ENCODE measurements around the gene COMP. TPM values are rescaled to one million over a fixed set of nuclear protein-coding genes. Genes with fewer than 3 reads are reported as not detected.

Gene COMP
- total RNA-seq, 1 donor from 2014 or later = 1.7 TPM

DNA sequence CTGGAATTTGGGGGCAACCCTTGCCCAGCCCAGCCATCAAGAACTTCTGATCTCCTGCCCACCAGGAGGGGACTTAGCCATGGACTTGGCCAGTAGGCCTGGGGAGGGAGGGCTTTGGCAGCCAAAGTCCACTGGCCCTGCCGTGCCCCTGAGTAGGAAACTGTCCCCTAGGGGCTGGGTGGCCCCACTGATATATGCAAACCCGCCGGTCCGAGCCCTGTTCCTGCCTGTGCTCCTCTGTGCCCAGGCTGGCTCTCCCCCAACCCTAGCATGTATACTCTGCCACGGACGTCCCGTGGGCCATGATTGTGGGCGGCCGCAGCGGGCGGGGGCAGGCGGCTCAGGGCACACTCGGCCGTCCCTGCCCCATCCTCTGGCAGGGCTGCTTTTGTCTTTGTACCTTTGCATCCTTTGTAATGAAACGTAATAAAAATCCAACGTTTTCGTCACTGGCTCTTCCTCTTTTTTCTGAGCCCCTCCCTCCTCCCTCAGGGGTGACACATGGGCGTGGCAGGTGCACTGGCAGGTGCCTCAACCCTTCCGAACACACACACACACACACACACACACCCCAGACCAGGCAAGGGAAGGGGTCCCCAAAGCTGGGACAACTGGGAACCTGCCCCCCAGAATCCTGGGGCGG, 9.1 kb downstream of the COMP start:
- H3K4me3 Mint-ChIP-seq (ENCODE audit: unreplicated experiment) = no peak overlapping the region
- FAIRE-seq = no peak
- peaks cover 20% of the 10 kb centered on the region for H3K27me3 ChIP-seq (ENCODE audit: insufficient read depth, low read length)

DNA sequence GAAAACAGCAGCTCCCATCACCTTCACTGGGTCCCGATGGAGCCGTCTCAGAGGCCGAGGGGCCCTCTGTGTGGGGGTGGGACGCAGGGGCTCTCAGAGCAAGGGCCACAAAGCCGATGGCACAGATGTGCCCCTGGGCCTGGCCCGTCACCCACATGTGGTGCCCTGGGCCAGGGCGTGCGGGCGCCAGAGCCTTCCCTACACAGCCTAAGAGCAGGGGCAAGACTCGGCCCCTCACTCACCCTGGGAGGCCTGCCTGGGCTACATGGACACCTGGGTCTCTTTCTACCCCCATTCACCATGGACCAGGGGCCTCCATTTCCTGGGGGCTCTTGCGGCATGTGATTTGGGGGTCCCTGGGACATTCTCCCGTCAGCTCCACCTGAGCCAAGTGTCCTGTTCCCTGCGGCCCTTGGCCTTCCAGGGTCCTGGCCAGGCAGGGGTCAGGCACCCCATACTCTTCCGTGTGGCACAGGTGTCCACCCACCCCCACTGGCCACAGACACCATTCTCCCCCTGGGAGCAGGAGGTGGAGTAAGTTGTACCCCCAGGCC, 10.0 kb downstream of the COMP start:
- peaks cover 13% of the 10 kb centered on the region for H3K27me3 ChIP-seq (ENCODE audit: insufficient read depth, low read length)
- H3K4me2 ChIP-seq (ENCODE audit: low read length) = no peak overlapping the region
- H3K9ac ChIP-seq (ENCODE audit: low read length) = no peak overlapping the region
- H3K27ac ChIP-seq (ENCODE audit: low read depth, low read length) = no peak overlapping the region
- peaks cover 21% of the 10 kb centered on the region for H4K20me1 ChIP-seq (ENCODE audit: insufficient read depth, low read length)
- Mint-ChIP-seq H3K9me3 (ENCODE audit: unreplicated experiment) (peaks cover 6% of the 10 kb centered on the region), H3K4me3 (ENCODE audit: unreplicated experiment) (no peak overlapping the region), H3K4me1 (ENCODE audit: low read depth, unreplicated experiment) (no peaks in the 10 kb centered on the region), H3K27ac (ENCODE audit: unreplicated experiment) (no peak overlapping the region), H3K36me3 (ENCODE audit: low read depth, unreplicated experiment) (no peaks in the 10 kb centered on the region), H3K27me3 (ENCODE audit: low read depth, unreplicated experiment) (peaks cover 36% of the 10 kb centered on the region)
- FAIRE-seq (no peak), DNase-seq (ENCODE audit: low read depth) (no peak)
- H3K9me3 ChIP-seq (ENCODE audit: insufficient read depth, low read depth, low read length) = no peaks in the 10 kb centered on the region
- no peak overlapping the region for H2AFZ ChIP-seq (ENCODE audit: low read depth, low read length)
- TF ChIP-seq, protein P1, sequence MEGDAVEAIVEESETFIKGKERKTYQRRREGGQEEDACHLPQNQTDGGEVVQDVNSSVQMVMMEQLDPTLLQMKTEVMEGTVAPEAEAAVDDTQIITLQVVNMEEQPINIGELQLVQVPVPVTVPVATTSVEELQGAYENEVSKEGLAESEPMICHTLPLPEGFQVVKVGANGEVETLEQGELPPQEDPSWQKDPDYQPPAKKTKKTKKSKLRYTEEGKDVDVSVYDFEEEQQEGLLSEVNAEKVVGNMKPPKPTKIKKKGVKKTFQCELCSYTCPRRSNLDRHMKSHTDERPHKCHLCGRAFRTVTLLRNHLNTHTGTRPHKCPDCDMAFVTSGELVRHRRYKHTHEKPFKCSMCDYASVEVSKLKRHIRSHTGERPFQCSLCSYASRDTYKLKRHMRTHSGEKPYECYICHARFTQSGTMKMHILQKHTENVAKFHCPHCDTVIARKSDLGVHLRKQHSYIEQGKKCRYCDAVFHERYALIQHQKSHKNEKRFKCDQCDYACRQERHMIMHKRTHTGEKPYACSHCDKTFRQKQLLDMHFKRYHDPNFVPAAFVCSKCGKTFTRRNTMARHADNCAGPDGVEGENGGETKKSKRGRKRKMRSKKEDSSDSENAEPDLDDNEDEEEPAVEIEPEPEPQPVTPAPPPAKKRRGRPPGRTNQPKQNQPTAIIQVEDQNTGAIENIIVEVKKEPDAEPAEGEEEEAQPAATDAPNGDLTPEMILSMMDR (IDR thresholded peaks at IDR 0.05; ENCODE audit: insufficient read depth, low read depth, low read length) = no peak
- H3K4me3 ChIP-seq (ENCODE audit: insufficient read depth, low read depth, low read length) = no peak overlapping the region
- no peaks in the 10 kb centered on the region for H3K79me2 ChIP-seq (ENCODE audit: insufficient read depth, low read length)
- no peaks in the 10 kb centered on the region for H3K36me3 ChIP-seq (ENCODE audit: insufficient read depth, low read length)
- peaks cover 10% of the 10 kb centered on the region for H3K4me1 ChIP-seq (ENCODE audit: insufficient read depth, low read length)

More for the DNA sequence above, 9.1 kb downstream of the COMP start:
- Histone ChIP-seq H3K9ac (ENCODE audit: low read length) (no peak overlapping the region), H3K4me1 (ENCODE audit: insufficient read depth, low read length) (peaks cover 3% of the 10 kb centered on the region), H2AFZ (ENCODE audit: low read depth, low read length) (no peak overlapping the region), H3K9me3 (ENCODE audit: insufficient read depth, low read depth, low read length) (no peaks in the 10 kb centered on the region), H3K4me2 (ENCODE audit: low read length) (no peak overlapping the region), H3K27ac (ENCODE audit: low read depth, low read length) (no peak overlapping the region), H3K79me2 (ENCODE audit: insufficient read depth, low read length) (no peaks in the 10 kb centered on the region), H4K20me1 (ENCODE audit: insufficient read depth, low read length) (peaks cover 16% of the 10 kb centered on the region), H3K4me3 (ENCODE audit: insufficient read depth, low read depth, low read length) (no peak overlapping the region), H3K36me3 (ENCODE audit: insufficient read depth, low read length) (no peaks in the 10 kb centered on the region)
- peaks cover 45% of the 10 kb centered on the region for H3K27me3 Mint-ChIP-seq (ENCODE audit: low read depth, unreplicated experiment)
- TF ChIP-seq, protein P1 (IDR thresholded peaks at IDR 0.05; ENCODE audit: insufficient read depth, low read depth, low read length) = no peak
- no peak for TF ChIP-seq EZH2 (IDR thresholded peaks at IDR 0.05; ENCODE audit: insufficient read depth, low read length)
- peaks cover 6% of the 10 kb centered on the region for H3K9me3 Mint-ChIP-seq (ENCODE audit: unreplicated experiment)
- no peaks in the 10 kb centered on the region for H3K4me1 Mint-ChIP-seq (ENCODE audit: low read depth, unreplicated experiment)
- H3K27ac Mint-ChIP-seq (ENCODE audit: unreplicated experiment) = no peak overlapping the region
- no peaks in the 10 kb centered on the region for H3K36me3 Mint-ChIP-seq (ENCODE audit: low read depth, unreplicated experiment)
- DNase-seq (ENCODE audit: low read depth) = no peak

DNA sequence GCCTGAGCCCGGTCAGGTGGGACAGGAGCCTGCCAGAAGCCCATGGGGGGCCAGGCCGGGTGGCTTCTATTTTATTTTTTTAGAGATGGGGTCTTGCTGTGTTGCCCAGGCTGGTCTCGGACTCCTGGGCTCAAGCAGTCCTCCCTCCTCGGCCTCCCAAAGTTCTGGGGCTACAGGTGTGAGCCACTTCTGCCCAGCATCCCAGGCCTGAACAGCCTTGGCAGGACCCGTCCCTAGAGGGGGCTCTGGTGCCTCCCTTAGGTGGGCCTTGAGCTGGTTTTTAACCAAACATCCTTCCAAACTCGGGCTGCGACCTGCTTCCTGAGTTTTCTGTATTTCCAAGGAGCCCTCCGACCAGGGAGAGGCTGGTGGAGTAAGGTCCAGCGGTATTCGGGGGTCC, 10.5 kb downstream of the COMP start:
- Histone ChIP-seq H3K9ac (ENCODE audit: low read length) (no peak overlapping the region), H3K4me1 (ENCODE audit: insufficient read depth, low read length) (peaks cover 15% of the 10 kb centered on the region), H2AFZ (ENCODE audit: low read depth, low read length) (no peak overlapping the region), H3K9me3 (ENCODE audit: insufficient read depth, low read depth, low read length) (no peaks in the 10 kb centered on the region), H3K27me3 (ENCODE audit: insufficient read depth, low read length) (peaks cover 10% of the 10 kb centered on the region), H3K36me3 (ENCODE audit: insufficient read depth, low read length) (no peaks in the 10 kb centered on the region), H3K4me3 (ENCODE audit: insufficient read depth, low read depth, low read length) (no peak overlapping the region), H3K4me2 (ENCODE audit: low read length) (no peak overlapping the region), H3K79me2 (ENCODE audit: insufficient read depth, low read length) (no peaks in the 10 kb centered on the region), H3K27ac (ENCODE audit: low read depth, low read length) (no peak overlapping the region), H4K20me1 (ENCODE audit: insufficient read depth, low read length) (peaks cover 24% of the 10 kb centered on the region)
- TF ChIP-seq, protein P1 (IDR thresholded peaks at IDR 0.05; ENCODE audit: insufficient read depth, low read depth, low read length) = no peak
- TF ChIP-seq EZH2 (IDR thresholded peaks at IDR 0.05; ENCODE audit: insufficient read depth, low read length) = no peak
- Mint-ChIP-seq H3K27ac (ENCODE audit: unreplicated experiment) (no peak overlapping the region), H3K4me3 (ENCODE audit: unreplicated experiment) (no peak overlapping the region), H3K9me3 (ENCODE audit: unreplicated experiment) (peaks cover 6% of the 10 kb centered on the region), H3K36me3 (ENCODE audit: low read depth, unreplicated experiment) (no peaks in the 10 kb centered on the region), H3K27me3 (ENCODE audit: low read depth, unreplicated experiment) (peaks cover 32% of the 10 kb centered on the region), H3K4me1 (ENCODE audit: low read depth, unreplicated experiment) (no peaks in the 10 kb centered on the region)
- no peak for FAIRE-seq
- DNase-seq (ENCODE audit: low read depth) = no peak
